HG03108 (cell line): ENCODE measurements around the gene WDR37.

Experiments used
- ATAC-seq: cut with Tn5 transposase; IDR thresholded peaks from one replicate; pipeline ENCODE4 v1.9.1; 2021; ENCODE audit warnings: moderate library complexity; ENCODE audit not compliant: unreplicated experiment

WDR37 gene

DNA sequence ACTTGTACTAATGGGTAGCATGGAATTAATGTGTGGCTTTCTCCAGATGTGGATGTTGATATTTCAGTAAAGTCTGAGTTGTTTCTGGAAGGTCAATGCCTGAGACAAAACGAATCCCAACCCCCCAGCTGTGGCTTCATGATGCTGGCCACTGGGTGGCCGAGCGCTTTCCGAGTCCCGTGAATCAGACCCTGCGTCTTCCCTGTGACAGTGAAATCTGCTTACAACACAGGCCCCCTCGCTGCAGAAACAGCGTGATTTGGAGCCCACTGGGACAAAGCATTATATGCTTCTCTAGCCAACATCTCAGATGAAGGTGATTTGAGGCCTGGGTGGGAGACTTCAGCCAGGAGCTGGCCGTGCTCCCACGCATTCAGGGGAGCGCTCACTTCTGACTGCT lies 124.7 kb downstream of the WDR37 start:
- no peak for ATAC-seq
